ENCODE data around the gene PPP1R27. TPM values are rescaled to one million over a fixed set of nuclear protein-coding genes. Genes with fewer than 3 reads are reported as not detected.
A peak's percentile ranks its signal among the peaks of the same experiment; 100 is the strongest.

Gene PPP1R27
- total RNA-seq, 2 donors from 2014 or later, result not detected

DNA sequence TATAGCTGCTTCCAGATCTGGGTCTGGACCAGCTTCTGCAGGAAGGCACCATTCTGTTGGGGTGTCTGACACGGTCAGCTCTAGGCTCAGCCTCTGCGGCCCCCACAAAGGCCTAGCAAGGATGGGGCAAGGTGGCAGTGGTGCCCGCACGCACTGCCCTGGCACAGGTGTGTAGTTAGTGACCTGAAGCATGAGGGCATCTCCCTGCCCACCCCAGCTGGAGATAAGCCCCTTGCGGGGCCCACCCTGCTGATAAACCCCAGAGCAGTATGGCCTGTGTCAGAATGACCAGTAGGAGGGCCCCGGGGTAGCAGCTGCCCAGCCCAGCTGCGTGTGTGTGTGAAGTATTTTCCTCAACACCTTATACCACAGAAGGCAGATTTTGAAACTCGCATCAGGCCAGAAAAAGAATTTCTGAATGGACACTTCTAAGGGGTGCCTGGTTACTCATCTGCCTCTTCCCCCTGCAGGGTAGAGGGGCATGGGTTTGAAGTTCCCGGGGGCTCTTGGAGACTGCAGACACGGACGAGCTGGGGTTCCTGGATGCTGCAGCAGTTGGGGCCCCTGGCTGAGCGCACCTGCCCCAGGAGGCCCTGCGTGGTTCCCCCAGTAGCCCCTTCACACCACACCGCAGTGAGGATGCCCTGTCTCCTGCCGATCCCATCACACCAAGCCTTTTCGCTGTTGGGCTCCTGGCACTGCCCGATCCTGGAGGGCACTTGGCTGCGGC lies 31.8 kb upstream of the PPP1R27 start:
- peak overlapping the region; percentile 89 for H3K4me3 Mint-ChIP-seq
- no peaks in the 10 kb centered on the region for H3K9me3 Mint-ChIP-seq
- ATAC-seq (replicated peaks), result no peak
- H3K27ac Mint-ChIP-seq, result peak overlapping the region; percentile 73
- H3K4me1 Mint-ChIP-seq, result peaks cover 12% of the 10 kb centered on the region
- H3K36me3 Mint-ChIP-seq (ENCODE audit: low read depth), result peaks cover 92% of the 10 kb centered on the region
- H3K27me3 Mint-ChIP-seq, result no peaks in the 10 kb centered on the region

DNA sequence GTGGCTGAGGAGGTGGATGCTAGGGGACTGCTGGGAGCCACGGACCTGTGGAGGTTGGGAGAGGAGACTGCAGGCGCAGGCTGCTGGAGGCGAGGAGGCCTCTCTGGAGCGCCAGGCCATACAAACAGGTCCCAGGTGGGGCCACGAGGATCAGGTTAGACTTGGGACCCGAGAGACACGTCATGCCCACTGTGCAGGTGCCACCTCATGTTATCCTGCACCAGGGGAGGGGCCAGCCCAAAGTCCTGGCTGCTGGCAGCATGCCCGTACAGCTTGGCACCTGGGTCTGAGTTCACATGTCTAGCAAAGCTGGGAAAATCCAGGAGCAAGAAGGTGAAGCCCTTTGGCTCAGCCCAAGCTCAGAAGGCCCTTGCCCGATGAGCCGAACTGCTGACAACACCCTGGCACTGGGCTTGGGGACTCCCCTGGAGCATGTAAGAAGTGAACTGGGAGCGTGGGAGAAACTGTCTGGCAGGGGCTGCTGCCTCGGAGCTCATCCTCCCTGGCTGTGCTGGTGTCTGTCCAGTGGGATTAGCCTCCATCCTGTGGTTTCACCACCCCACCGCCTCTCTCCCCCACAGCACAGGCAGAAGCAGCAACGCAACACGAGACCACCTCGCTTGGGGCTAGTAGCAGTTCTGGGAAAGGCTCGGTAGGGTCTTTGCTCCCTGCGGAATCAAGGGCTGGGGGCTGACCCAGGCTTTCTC lies 31.0 kb upstream of the PPP1R27 start:
- Mint-ChIP-seq H3K27me3 (no peaks in the 10 kb centered on the region), H3K36me3 (ENCODE audit: low read depth) (peaks cover 92% of the 10 kb centered on the region), H3K9me3 (no peaks in the 10 kb centered on the region), H3K4me1 (peaks cover 12% of the 10 kb centered on the region), H3K4me3 (no peak overlapping the region), H3K27ac (peak overlapping the region; percentile 73)
- ATAC-seq (replicated peaks), result no peak

DNA sequence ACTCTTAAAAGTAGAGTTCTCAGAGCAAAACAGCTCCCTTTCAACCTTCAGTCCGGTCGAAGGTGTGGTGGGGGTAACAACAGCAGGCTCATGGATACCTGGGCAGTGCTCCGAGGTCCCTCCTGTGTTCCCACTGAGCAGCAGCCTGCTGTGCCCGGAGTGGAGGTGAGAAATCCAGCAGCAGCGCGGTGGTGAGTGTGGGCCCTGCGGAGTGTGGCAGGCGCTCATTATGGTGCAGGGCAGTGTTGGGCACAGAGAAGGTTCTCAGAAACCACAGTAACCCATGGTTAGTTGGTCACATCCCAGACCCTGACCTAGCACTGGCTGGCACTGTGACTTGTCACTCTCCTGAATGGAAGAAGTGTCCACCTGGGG lies 30.5 kb upstream of the PPP1R27 start:
- H3K27me3 Mint-ChIP-seq, result no peaks in the 10 kb centered on the region
- peaks cover 95% of the 10 kb centered on the region for H3K36me3 Mint-ChIP-seq (ENCODE audit: low read depth)
- H3K4me3 Mint-ChIP-seq, result no peak overlapping the region
- ATAC-seq (replicated peaks), result no peak
- H3K4me1 Mint-ChIP-seq, result peaks cover 12% of the 10 kb centered on the region
- no peaks in the 10 kb centered on the region for H3K9me3 Mint-ChIP-seq
- peak overlapping the region; percentile 56 for H3K27ac Mint-ChIP-seq

DNA sequence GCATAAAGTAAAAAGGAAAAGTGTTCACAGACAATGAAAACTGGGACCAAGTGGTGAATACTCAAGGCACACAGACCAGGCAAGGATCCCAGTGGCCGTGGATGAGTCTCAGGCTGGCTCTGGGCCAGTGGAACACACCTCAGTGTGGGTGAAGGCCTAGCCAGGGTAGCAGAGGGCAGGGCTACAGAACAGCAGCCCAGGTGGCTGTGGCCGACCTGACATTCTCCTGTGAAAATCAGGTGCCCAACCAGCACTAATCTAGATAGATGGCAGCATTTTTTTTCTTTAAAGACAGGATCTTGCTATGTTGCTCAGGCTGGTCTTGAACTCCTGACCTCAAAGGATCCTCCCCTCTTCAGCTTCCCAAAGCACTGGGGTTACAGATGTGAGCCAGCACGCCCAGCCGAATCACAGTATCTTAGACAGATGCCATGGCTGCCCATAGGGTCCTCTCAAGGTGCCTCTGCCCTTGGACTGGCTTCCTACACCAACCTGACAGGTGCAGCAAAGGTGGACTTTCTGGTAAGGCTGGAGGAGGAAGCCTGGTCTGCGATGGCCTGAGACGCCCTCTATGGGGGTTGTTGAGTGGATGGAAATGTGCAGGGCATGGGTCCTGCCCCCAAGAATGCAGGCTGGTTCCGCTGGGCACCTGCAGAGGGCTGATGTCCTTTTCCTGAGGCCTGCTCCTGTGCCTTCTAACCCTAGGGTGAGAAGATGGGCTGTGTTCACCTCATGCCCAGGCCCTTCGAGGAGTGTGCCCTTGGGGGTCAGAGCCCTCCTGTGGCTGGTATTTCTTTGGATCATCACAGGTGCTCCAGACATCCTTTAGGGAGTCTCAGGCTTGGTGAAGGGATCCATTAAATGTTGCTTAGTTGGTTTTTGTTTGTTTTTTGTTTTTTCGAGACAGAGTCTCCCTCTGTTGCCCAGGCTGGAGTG lies 29.3 kb upstream of the PPP1R27 start:
- ATAC-seq (replicated peaks), result no peak
- H3K9me3 Mint-ChIP-seq, result no peaks in the 10 kb centered on the region
- peak overlapping the region; percentile 87 for H3K27ac Mint-ChIP-seq
- peaks cover 18% of the 10 kb centered on the region for H3K4me1 Mint-ChIP-seq
- no peaks in the 10 kb centered on the region for H3K27me3 Mint-ChIP-seq
- peak overlapping the region; percentile 92 for H3K4me3 Mint-ChIP-seq
- H3K36me3 Mint-ChIP-seq (ENCODE audit: low read depth), result peaks cover 92% of the 10 kb centered on the region

DNA sequence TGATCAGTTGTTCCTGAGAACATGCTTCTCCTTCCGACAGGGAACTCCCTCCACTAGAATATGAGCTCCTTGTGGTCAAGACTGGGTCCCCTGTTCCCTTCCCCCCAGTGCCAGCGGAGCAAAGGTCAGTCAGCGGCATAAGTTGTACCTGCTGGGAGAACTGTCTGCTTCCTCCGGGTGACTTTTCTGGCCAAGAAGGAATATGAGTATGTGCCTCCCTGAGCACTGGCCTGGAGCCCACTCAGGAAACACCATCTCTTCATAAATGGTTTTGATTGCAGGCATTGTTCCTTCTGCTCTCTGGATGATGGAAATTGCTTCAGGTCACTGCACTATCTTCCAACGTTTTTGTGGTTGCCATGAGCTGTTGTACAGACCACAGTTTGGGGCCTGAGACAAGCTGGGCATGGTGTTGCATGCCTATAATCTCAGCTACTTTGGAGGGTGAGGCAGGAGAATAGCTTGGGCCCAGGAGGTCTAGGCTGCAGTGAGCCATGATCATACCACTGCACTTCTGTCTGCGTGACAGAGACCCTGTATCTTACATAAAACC lies 28.3 kb upstream of the PPP1R27 start:
- Mint-ChIP-seq H3K4me3 (peak overlapping the region; percentile 92), H3K4me1 (peaks cover 18% of the 10 kb centered on the region), H3K27ac (peak overlapping the region; percentile 87), H3K27me3 (no peaks in the 10 kb centered on the region), H3K9me3 (no peaks in the 10 kb centered on the region), H3K36me3 (ENCODE audit: low read depth) (peaks cover 92% of the 10 kb centered on the region)
- no peak for ATAC-seq (replicated peaks)

DNA sequence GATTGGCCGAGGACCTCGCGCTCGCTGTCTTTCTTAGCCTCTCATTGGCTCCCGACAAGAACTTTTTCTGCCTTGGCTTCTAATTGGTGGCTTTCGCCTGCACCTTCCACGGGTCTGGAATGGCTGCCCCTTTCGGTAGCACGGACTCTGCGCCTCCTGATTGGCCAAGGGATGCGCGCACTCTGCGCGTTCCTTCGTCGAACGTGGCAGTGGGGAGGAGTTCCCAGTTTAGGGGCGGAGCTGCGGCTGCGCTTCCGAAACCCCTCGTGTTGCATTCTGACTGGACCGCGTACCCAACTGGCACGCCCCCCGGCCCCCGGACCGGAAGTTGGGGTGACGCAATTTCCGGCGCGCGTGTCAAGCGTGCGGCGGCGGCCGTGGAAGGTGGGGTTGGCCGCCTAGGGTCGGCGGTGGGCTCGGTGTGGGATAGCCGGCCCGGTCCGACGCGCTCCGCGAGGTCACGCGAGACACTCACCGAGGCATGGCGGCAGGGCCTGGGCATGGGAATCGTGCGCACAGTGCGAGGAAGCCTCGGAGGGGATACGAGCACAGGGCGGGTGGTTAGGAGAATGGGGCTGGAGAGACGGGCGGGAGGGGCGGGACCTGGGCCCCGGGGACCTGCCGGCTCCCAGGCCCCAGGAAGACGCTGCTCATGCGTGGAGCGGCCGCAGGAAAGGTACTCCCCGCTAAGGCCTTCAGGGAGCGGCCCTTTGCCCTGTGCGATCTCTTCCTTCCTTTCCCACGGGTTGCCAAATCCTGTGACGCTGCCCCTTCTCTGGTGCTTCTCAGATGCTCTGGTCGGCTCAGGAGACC lies 26.1 kb upstream of the PPP1R27 start:
- Mint-ChIP-seq H3K9me3 (no peaks in the 10 kb centered on the region), H3K36me3 (ENCODE audit: low read depth) (peaks cover 95% of the 10 kb centered on the region), H3K4me1 (peaks cover 18% of the 10 kb centered on the region), H3K27me3 (no peaks in the 10 kb centered on the region), H3K27ac (peak overlapping the region; percentile 99), H3K4me3 (peak overlapping the region; percentile 92)
- ATAC-seq (replicated peaks), result peak; percentile 87

DNA sequence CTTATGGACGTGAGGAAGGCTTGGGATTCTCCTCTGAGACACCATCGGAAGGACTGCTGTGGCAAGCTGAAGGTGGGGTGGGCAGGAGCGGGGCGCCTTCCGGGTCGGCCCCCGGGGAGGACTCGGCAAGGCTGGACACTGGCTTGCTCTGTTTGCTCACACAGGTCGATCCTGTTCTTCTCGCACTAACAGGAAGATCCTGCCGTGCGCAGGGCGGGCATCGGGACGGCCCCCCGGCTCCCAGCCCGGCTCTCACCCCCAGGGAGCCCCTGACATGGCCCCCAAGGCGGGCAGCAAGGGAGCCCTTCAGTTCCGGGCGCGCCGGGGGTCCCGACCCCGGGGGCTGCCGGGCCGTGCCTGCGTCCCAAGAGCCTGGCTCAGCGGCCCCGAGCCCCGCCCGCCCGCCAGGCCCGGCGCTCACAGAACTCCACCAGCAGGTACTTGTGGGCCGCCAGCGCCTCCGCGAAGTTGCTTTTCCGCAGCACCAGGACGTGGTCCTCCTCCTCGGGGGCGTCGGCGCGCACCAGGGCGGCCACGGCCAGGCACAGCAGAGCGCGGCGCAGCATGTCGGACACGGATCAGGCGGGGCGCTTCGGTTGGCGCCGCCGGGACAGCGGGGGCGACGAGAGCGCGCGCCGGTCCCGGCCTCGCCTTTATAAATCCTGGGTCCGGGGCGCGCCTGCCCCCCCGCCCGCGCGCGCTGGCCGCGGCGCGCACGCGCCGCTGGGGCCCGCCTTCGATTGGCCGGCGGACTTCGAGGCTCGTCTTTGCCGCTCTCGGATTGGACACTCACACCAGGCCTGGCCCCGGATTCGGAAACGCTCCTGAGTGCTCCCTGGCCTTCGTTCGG lies 25.3 kb upstream of the PPP1R27 start, which contains the start of gene P4HB:
TSS of gene P4HB (minus strand) at position 630 of the 850 bp plus-strand sequence. CDS start at position 566, 64 bp downstream.
- Mint-ChIP-seq H3K9me3 (no peaks in the 10 kb centered on the region), H3K27me3 (no peaks in the 10 kb centered on the region), H3K4me1 (peaks cover 18% of the 10 kb centered on the region), H3K27ac (peak within 1 kb of the TSS; percentile 99), H3K36me3 (ENCODE audit: low read depth) (peaks cover 95% of the 10 kb centered on the region), H3K4me3 (peak within 1 kb of the TSS; percentile 92)
- no peak for ATAC-seq (replicated peaks)

DNA sequence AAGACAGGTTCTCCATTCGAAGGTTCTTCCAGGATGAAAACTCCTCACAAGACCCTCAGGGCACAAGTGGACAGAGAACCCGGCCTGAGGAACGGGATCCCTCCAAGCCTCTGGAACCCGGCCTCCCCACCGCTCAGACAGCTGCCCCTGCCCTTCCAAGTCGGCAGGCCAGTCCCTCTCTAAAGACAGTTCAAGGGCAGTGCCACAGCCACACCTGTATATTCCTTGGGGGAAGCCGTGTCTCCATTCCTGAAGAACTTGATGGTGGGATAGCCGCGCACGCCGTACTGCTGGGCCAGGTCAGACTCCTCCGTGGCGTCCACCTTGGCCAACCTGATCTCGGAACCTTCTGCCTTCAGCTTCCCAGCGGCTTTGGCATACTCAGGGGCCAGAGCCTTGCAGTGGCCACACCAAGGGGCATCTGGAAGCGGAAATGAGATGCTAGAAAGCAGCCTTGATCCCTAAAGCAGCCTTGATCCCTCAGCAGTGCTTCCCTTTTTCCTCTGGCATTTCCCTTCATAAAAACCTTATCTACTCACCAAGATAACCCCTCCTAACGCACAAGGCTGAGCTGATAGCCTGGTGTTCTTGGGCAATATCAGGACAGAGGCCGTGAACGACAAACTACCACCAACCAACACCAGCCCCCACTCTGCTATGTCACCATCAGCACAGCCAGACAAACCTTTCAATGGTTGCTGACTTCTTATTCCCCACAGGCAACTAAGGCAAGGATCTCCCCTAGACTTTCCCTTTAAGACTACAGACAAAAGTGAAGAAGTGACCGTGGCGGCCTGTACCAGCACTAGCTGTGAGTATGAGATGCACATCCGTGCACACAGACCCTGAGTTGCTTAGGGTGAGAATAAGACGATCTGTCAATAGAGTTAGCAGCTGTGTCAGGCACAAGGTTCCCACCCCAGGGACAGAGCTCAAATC lies 24.4 kb upstream of the PPP1R27 start:
- Mint-ChIP-seq H3K4me1 (peaks cover 18% of the 10 kb centered on the region), H3K36me3 (ENCODE audit: low read depth) (peaks cover 95% of the 10 kb centered on the region), H3K9me3 (no peaks in the 10 kb centered on the region), H3K27ac (peak overlapping the region; percentile 86), H3K27me3 (no peaks in the 10 kb centered on the region), H3K4me3 (peak overlapping the region; percentile 92)
- ATAC-seq (replicated peaks), result no peak

DNA sequence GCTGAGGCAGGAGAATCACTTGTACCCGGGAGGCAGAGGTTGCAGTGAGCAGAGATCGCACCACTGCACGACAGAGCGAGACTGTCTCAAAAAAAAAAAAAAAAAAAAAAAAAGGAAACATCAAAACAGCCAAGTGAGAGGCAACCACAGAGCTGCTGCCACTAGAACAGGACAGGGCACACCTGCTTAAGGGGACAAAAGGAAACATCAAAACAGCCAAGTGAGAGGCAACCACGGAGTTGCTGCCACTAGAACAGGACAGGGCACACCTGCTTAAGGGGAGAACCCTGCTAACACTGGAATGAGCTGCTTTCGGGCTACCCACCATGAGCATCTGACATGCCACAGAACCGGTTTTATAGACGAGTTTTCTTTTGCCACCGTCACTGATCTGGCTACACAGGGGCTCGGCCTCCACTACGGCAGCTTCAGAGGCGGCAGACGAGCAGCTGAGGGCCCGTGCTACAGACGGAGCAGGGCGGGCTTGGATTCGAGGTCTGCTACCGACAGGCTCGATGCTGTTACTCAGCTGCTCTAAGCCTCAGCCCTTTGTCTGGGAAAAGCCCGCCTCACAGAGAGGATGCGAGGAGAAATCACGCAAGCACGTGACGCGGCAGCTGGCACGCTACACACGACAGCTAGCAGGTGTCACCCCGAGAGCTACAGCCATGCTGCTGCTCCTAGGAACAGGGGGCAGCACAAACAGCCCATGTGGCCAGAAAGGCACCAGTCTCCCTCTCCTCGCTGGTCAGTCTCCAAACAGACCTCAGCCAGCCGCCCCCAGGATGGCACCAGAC lies 23.5 kb upstream of the PPP1R27 start:
- no peak for ATAC-seq (replicated peaks)
- H3K27ac Mint-ChIP-seq, result peak overlapping the region; percentile 20
- peaks cover 95% of the 10 kb centered on the region for H3K36me3 Mint-ChIP-seq (ENCODE audit: low read depth)
- H3K4me3 Mint-ChIP-seq, result peak overlapping the region; percentile 92
- peaks cover 13% of the 10 kb centered on the region for H3K4me1 Mint-ChIP-seq
- H3K27me3 Mint-ChIP-seq, result no peaks in the 10 kb centered on the region
- H3K9me3 Mint-ChIP-seq, result no peaks in the 10 kb centered on the region

DNA sequence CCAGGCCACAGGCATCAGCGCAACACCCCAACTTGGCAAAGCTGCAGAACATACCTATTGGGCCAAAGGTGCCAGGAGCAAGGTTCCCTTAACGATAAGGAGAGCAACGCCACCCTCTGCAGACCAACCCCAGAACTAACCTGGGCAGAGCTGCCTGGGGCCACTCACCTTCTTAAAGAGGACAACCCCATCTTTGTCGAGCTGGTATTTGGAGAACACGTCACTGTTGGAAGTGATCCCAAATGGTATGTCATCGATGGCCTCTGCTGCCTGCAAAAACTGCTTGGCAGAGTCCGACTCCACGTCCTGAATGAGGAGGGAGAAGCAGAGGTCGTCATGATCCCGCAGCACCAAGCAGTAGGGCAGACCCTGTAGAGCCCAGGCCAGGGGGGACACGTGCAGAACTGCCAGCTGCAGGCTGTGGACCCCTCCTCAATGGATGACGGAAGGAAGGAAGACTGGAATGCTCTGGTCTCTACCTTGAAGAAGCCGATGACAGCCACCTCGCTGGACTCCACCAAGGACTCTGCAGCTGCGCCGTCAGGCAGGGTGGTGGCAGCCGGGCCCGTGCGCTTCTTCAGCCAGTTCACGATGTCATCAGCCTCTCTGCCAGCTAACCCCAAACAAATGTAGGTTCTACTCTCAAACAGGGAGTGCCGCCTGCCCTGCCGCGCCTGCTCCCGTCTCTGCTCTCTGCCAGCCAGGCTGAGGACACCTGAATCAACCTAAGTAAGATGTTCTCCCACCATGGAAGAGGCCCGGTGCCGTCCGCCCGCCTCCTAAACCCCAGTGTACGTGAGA lies 20.3 kb upstream of the PPP1R27 start:
- no peak overlapping the region for H3K4me3 Mint-ChIP-seq
- no peak for ATAC-seq (replicated peaks)
- H3K27ac Mint-ChIP-seq, result no peak overlapping the region
- H3K9me3 Mint-ChIP-seq, result no peaks in the 10 kb centered on the region
- peaks cover 98% of the 10 kb centered on the region for H3K36me3 Mint-ChIP-seq (ENCODE audit: low read depth)
- H3K4me1 Mint-ChIP-seq, result peaks cover 6% of the 10 kb centered on the region
- no peaks in the 10 kb centered on the region for H3K27me3 Mint-ChIP-seq

DNA sequence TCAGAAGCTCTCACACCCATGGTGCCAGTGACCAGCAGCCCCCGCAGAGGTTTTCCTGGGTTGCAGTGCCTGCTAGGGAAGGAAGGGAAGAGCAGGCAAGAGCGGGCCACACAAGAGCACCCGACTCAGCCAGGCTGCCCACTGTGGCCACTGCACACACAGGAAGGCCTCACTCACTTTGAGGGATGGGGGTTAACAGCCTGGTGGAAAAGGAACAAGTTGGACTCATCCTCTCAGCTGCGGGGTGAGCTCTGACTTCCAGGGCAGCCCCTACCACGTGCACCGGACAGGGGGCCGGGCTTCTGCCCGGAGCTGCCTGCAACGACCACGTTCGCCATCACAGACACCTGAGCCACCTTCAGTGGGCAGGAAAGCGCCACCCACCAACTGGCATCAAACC lies 17.4 kb upstream of the PPP1R27 start:
- no peak overlapping the region for H3K4me3 Mint-ChIP-seq
- H3K27ac Mint-ChIP-seq, result no peak overlapping the region
- no peak for ATAC-seq (replicated peaks)
- H3K9me3 Mint-ChIP-seq, result no peaks in the 10 kb centered on the region
- peaks cover 97% of the 10 kb centered on the region for H3K36me3 Mint-ChIP-seq (ENCODE audit: low read depth)
- no peaks in the 10 kb centered on the region for H3K4me1 Mint-ChIP-seq
- no peaks in the 10 kb centered on the region for H3K27me3 Mint-ChIP-seq
